Myocyte (in vitro differentiated cells): ENCODE measurements around the gene IFNL3. TPM values are rescaled to one million over a fixed set of nuclear protein-coding genes. Genes with fewer than 3 reads are reported as not detected.
"Not testable (repeated sequence)": the region's sequence is repeated elsewhere in the genome, so short reads cannot be mapped to it uniquely, and the experiment has no call there.

Source experiments
- DNase-seq: peaks from one replicate; pipeline ENCODE4 v3.0.0-alpha.2; 2012; ENCODE audit warnings: low read depth
- total RNA-seq: library from RNA; depleted of rRNA; stranded (reverse); fragments of >200 nt; gene quantifications from 2 replicates; pipeline ENCODE4 v1.2.3, GENCODE V29; 2014

IFNL3 gene
- total RNA-seq, 1 donor from 2014 or later = not detected

GRCh38 chr19:39218230-39219007 is 26.4 kb downstream of the IFNL3 start:
- no peak for DNase-seq

- no peak for DNase-seq
These were observed 27.7 kb downstream of the IFNL3 start for GRCh38 chr19:39217094-39217493.

GRCh38 chr19:39215323-39215722 is 29.5 kb downstream of the IFNL3 start:
- DNase-seq = not testable (repeated sequence)

- DNase-seq = no peak
These were observed 32.4 kb downstream of the IFNL3 start for GRCh38 chr19:39212375-39212742.

GRCh38 chr19:39211731-39212374 is 33.0 kb downstream of the IFNL3 start:
- peak; percentile 23 for DNase-seq

GRCh38 chr19:39209196-39209595 is 35.6 kb downstream of the IFNL3 start:
- DNase-seq = no peak

GRCh38 chr19:39208175-39208795 is 36.5 kb downstream of the IFNL3 start:
- no peak for DNase-seq

- no peak for DNase-seq
These were observed 37.4 kb downstream of the IFNL3 start for GRCh38 chr19:39207293-39207836.

GRCh38 chr19:39206122-39206521 is 38.7 kb downstream of the IFNL3 start:
- DNase-seq = no peak

- DNase-seq = no peak
These were observed 39.4 kb downstream of the IFNL3 start for GRCh38 chr19:39205449-39205764.

GRCh38 chr19:39203372-39204341 is 41.1 kb downstream of the IFNL3 start, which contains the start of gene SYCN:
SYCN (minus strand) TSS chr19:39204263; CDS start chr19:39204254, 9 bp downstream.
- DNase-seq = no peak

GRCh38 chr19:39202998-39203355 is 41.8 kb downstream of the IFNL3 start:
- DNase-seq = no peak

GRCh38 chr19:39200803-39201115 is 44.0 kb downstream of the IFNL3 start:
- DNase-seq = no peak

- DNase-seq = no peak
These were observed 44.6 kb downstream of the IFNL3 start for GRCh38 chr19:39200066-39200802.

- peak; percentile 68 for DNase-seq
These were observed 45.8 kb downstream of the IFNL3 start for GRCh38 chr19:39199025-39199424.

- no peak for DNase-seq
These were observed 47.0 kb downstream of the IFNL3 start for GRCh38 chr19:39197808-39198207.

GRCh38 chr19:39196860-39197562 is 47.8 kb downstream of the IFNL3 start, which contains the start of gene NCCRP1:
NCCRP1 (plus strand) TSS chr19:39196964; CDS start chr19:39196983, 19 bp downstream.
- no peak for DNase-seq

- DNase-seq = no peak
These were observed 48.5 kb downstream of the IFNL3 start for GRCh38 chr19:39196320-39196719.

- DNase-seq = no peak
These were observed 49.1 kb downstream of the IFNL3 start for GRCh38 chr19:39195755-39196154.
